ENCODE results near the gene LAMA3.

The LAMA3 gene

DNA sequence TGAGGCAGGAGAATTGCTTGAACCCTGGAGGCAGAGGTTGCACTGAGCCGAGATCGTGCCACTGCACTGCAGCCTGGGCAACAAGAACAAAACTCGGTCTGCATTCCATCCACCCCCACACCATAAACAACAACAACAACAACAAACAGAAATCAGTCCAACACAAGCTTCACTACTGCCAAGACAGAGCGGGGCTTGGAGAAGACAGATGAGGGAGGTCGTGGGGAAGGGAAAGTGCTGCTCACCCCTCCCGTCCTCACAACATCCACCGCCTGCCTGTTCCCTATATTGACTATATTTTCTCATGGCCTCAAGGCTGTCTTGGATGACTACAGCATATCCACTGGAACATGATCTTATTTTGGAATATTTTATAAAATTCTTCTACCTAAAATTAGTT lies 187.7 kb downstream of the LAMA3 start:
- Histone ChIP-seq H3K4me1 (ENCODE audit: control insufficient read depth, insufficient read depth, low read length) (peaks cover 16% of the 10 kb centered on the region), H3K4me3 (ENCODE audit: low read depth, low read length) (no peak overlapping the region), H3K9me3 (ENCODE audit: control insufficient read depth, insufficient read depth, low read depth, low read length) (no peaks in the 10 kb centered on the region), H3K36me3 (ENCODE audit: control insufficient read depth in 2 of 2, insufficient read depth in 1 of 2, low read length in 2 of 2) (peaks cover 0 to 15% of the 10 kb centered on the region in 2 experiments; a peak in 2 of 3 replicates), H3K27ac (ENCODE audit: extremely low read depth, low read depth, low read length) (no peak overlapping the region)
- ChIA-PET POLR2A (no interaction called here), CTCF (interaction anchor here (1.3 kb wide), 1 partner anchor 42 kb away, joined by 7 read pairs; no protein-coding TSS in a partner anchor)
- TF ChIP-seq GFI1B (tag by site-specific recombination; IDR thresholded peaks at IDR 0.05) (no peak), SP3 (tag by site-specific recombination; IDR thresholded peaks at IDR 0.05) (no peak), ZFP3 (tag by site-specific recombination; IDR thresholded peaks at IDR 0.05; ENCODE audit: low read depth) (no peak), ZNF555 (tag by site-specific recombination; conservative IDR thresholded peaks at IDR 0.05) (no peak), ZNF324 (tag by site-specific recombination; IDR thresholded peaks at IDR 0.05) (no peak), SP2 (tag by site-specific recombination; IDR thresholded peaks at IDR 0.05) (no peak), ZNF843 (tag by site-specific recombination; IDR thresholded peaks at IDR 0.05) (no peak), ZNF510 (tag by site-specific recombination; IDR thresholded peaks at IDR 0.05; ENCODE audit: insufficient replicate concordance) (no peak), ZNF514 (tag by site-specific recombination; IDR thresholded peaks at IDR 0.05) (no peak), ZNF335 (tag by site-specific recombination; conservative IDR thresholded peaks at IDR 0.05) (no peak), BCL11B (tag by site-specific recombination; IDR thresholded peaks at IDR 0.05; ENCODE audit: low read depth) (no peak), ZNF660 (tag by site-specific recombination; IDR thresholded peaks at IDR 0.05) (no peak)
- TF ChIP-seq, protein P1, sequence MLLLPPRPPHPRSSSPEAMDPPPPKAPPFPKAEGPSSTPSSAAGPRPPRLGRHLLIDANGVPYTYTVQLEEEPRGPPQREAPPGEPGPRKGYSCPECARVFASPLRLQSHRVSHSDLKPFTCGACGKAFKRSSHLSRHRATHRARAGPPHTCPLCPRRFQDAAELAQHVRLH (tag by site-specific recombination; IDR thresholded peaks at IDR 0.05) = no peak
- TF ChIP-seq, protein P2, sequence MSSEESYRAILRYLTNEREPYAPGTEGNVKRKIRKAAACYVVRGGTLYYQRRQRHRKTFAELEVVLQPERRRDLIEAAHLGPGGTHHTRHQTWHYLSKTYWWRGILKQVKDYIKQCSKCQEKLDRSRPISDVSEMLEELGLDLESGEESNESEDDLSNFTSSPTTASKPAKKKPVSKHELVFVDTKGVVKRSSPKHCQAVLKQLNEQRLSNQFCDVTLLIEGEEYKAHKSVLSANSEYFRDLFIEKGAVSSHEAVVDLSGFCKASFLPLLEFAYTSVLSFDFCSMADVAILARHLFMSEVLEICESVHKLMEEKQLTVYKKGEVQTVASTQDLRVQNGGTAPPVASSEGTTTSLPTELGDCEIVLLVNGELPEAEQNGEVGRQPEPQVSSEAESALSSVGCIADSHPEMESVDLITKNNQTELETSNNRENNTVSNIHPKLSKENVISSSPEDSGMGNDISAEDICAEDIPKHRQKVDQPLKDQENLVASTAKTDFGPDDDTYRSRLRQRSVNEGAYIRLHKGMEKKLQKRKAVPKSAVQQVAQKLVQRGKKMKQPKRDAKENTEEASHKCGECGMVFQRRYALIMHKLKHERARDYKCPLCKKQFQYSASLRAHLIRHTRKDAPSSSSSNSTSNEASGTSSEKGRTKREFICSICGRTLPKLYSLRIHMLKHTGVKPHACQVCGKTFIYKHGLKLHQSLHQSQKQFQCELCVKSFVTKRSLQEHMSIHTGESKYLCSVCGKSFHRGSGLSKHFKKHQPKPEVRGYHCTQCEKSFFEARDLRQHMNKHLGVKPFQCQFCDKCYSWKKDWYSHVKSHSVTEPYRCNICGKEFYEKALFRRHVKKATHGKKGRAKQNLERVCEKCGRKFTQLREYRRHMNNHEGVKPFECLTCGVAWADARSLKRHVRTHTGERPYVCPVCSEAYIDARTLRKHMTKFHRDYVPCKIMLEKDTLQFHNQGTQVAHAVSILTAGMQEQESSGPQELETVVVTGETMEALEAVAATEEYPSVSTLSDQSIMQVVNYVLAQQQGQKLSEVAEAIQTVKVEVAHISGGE (tag by site-specific recombination; conservative IDR thresholded peaks at IDR 0.05; ENCODE audit: low read depth) = no peak
- TF ChIP-seq, protein P3, sequence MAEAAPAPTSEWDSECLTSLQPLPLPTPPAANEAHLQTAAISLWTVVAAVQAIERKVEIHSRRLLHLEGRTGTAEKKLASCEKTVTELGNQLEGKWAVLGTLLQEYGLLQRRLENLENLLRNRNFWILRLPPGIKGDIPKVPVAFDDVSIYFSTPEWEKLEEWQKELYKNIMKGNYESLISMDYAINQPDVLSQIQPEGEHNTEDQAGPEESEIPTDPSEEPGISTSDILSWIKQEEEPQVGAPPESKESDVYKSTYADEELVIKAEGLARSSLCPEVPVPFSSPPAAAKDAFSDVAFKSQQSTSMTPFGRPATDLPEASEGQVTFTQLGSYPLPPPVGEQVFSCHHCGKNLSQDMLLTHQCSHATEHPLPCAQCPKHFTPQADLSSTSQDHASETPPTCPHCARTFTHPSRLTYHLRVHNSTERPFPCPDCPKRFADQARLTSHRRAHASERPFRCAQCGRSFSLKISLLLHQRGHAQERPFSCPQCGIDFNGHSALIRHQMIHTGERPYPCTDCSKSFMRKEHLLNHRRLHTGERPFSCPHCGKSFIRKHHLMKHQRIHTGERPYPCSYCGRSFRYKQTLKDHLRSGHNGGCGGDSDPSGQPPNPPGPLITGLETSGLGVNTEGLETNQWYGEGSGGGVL (tag by site-specific recombination; IDR thresholded peaks at IDR 0.05) = no peak
- TF ChIP-seq, protein P4, sequence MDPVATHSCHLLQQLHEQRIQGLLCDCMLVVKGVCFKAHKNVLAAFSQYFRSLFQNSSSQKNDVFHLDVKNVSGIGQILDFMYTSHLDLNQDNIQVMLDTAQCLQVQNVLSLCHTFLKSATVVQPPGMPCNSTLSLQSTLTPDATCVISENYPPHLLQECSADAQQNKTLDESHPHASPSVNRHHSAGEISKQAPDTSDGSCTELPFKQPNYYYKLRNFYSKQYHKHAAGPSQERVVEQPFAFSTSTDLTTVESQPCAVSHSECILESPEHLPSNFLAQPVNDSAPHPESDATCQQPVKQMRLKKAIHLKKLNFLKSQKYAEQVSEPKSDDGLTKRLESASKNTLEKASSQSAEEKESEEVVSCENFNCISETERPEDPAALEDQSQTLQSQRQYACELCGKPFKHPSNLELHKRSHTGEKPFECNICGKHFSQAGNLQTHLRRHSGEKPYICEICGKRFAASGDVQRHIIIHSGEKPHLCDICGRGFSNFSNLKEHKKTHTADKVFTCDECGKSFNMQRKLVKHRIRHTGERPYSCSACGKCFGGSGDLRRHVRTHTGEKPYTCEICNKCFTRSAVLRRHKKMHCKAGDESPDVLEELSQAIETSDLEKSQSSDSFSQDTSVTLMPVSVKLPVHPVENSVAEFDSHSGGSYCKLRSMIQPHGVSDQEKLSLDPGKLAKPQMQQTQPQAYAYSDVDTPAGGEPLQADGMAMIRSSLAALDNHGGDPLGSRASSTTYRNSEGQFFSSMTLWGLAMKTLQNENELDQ (tag by site-specific recombination; IDR thresholded peaks at IDR 0.05; ENCODE audit: low read depth) = no peak
- TF ChIP-seq, protein P5, sequence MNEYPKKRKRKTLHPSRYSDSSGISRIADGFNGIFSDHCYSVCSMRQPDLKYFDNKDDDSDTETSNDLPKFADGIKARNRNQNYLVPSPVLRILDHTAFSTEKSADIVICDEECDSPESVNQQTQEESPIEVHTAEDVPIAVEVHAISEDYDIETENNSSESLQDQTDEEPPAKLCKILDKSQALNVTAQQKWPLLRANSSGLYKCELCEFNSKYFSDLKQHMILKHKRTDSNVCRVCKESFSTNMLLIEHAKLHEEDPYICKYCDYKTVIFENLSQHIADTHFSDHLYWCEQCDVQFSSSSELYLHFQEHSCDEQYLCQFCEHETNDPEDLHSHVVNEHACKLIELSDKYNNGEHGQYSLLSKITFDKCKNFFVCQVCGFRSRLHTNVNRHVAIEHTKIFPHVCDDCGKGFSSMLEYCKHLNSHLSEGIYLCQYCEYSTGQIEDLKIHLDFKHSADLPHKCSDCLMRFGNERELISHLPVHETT (tag by site-specific recombination; IDR thresholded peaks at IDR 0.05) = no peak
- TF ChIP-seq, protein P6, sequence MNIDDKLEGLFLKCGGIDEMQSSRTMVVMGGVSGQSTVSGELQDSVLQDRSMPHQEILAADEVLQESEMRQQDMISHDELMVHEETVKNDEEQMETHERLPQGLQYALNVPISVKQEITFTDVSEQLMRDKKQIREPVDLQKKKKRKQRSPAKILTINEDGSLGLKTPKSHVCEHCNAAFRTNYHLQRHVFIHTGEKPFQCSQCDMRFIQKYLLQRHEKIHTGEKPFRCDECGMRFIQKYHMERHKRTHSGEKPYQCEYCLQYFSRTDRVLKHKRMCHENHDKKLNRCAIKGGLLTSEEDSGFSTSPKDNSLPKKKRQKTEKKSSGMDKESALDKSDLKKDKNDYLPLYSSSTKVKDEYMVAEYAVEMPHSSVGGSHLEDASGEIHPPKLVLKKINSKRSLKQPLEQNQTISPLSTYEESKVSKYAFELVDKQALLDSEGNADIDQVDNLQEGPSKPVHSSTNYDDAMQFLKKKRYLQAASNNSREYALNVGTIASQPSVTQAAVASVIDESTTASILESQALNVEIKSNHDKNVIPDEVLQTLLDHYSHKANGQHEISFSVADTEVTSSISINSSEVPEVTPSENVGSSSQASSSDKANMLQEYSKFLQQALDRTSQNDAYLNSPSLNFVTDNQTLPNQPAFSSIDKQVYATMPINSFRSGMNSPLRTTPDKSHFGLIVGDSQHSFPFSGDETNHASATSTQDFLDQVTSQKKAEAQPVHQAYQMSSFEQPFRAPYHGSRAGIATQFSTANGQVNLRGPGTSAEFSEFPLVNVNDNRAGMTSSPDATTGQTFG (tag by site-specific recombination; IDR thresholded peaks at IDR 0.05; ENCODE audit: borderline replicate concordance) = no peak
